Neural progenitor cell (in vitro differentiated cells): ENCODE data around the gene C14orf132.

Experiments used
- EZH2phosphoT487 ChIP-seq: fragments of 200-600 bp; sonication (generic); IDR thresholded peaks from 2 replicates; pipeline ENCODE4 v1.6.1; 2017; ENCODE audit warnings: antibody characterized with exemption
- TF ChIP-seq, protein P1 (sequence below): fragments of 200-600 bp; sonication (generic); IDR thresholded peaks from 2 replicates; pipeline ENCODE4 v1.5.1; 2017; ENCODE audit warnings: antibody characterized with exemption, mild to moderate bottlenecking

DNA sequence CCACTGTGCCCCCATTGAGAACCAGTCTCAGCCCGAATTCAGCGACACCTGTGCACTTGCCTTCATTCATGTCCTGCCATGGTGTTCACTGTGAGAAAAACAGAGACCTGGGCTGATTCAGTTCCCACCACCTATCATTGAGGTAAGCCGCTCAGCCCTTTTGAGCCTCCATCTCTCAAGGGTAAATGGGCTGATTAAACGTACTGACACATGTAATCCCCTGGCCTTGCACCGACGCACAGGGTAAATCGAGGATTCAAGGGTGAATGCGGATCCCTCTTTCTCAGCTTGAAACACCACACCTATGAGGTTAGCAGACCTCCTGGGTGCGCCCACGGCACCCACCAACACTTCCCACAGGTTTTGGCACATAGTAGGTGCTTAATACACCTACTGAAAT lies 69.7 kb downstream of the C14orf132 start:
- TF ChIP-seq EZH2phosphoT487: no peak
- TF ChIP-seq, protein P1, sequence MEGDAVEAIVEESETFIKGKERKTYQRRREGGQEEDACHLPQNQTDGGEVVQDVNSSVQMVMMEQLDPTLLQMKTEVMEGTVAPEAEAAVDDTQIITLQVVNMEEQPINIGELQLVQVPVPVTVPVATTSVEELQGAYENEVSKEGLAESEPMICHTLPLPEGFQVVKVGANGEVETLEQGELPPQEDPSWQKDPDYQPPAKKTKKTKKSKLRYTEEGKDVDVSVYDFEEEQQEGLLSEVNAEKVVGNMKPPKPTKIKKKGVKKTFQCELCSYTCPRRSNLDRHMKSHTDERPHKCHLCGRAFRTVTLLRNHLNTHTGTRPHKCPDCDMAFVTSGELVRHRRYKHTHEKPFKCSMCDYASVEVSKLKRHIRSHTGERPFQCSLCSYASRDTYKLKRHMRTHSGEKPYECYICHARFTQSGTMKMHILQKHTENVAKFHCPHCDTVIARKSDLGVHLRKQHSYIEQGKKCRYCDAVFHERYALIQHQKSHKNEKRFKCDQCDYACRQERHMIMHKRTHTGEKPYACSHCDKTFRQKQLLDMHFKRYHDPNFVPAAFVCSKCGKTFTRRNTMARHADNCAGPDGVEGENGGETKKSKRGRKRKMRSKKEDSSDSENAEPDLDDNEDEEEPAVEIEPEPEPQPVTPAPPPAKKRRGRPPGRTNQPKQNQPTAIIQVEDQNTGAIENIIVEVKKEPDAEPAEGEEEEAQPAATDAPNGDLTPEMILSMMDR: no peak
